ENCODE data around the gene ZFYVE28.

Gene ZFYVE28

GRCh38 chr4:2300431-2301224 is 117.8 kb downstream of the ZFYVE28 start:
- peak in 1 of 2 experiments; percentile 1 for DNase-seq

- peak in 1 of 2 experiments; percentile 0 for DNase-seq
Measured at GRCh38 chr4:2299794-2300193, 118.7 kb downstream of the ZFYVE28 start.

GRCh38 chr4:2298532-2298991 is 119.9 kb downstream of the ZFYVE28 start:
- DNase-seq: peak in 1 of 2 experiments; percentile 1

- DNase-seq: no peak
Measured at GRCh38 chr4:2297606-2298531, 120.6 kb downstream of the ZFYVE28 start.

GRCh38 chr4:2296631-2297601 is 121.5 kb downstream of the ZFYVE28 start:
- no peak for DNase-seq

- no peak for DNase-seq
Measured at GRCh38 chr4:2295900-2296442, 122.5 kb downstream of the ZFYVE28 start.

GRCh38 chr4:2295500-2295899 is 122.9 kb downstream of the ZFYVE28 start:
- DNase-seq: no peak

- no peak for DNase-seq
Measured at GRCh38 chr4:2292646-2293108, 125.8 kb downstream of the ZFYVE28 start.

- no peak for DNase-seq
Measured at GRCh38 chr4:2291705-2292645, 126.5 kb downstream of the ZFYVE28 start.

- peak; percentile 58 to 63 for DNase-seq
Measured at GRCh38 chr4:2290974-2291704, 127.3 kb downstream of the ZFYVE28 start.

GRCh38 chr4:2290488-2290887 is 128.0 kb downstream of the ZFYVE28 start:
- DNase-seq: no peak

- no peak for DNase-seq
Measured at GRCh38 chr4:2289955-2290333, 128.5 kb downstream of the ZFYVE28 start.

- DNase-seq: no peak
Measured at GRCh38 chr4:2289311-2289954, 129.0 kb downstream of the ZFYVE28 start.

GRCh38 chr4:2288051-2288541 is 130.3 kb downstream of the ZFYVE28 start:
- DNase-seq: no peak

- no peak for DNase-seq
Measured at GRCh38 chr4:2287594-2287915, 130.9 kb downstream of the ZFYVE28 start.

- DNase-seq: no peak
Measured at GRCh38 chr4:2286904-2287593, 131.4 kb downstream of the ZFYVE28 start.

GRCh38 chr4:2285613-2286381 is 132.6 kb downstream of the ZFYVE28 start:
- DNase-seq: no peak

Data from activated CD4-positive, alpha-beta T cell treated with anti-CD3 and anti-CD28 coated beads, Interleukin-2, amount 50 U/mL, for 48 hours (primary cell).